Heart right ventricle (tissue), 16 donors: ENCODE data around the gene PROSER1. TPM values are rescaled to one million over a fixed set of nuclear protein-coding genes. Genes with fewer than 3 reads are reported as not detected.

Source experiments
- ATAC-seq, 8 donors: fragments of 200-7000 bp; cut with Tn5 transposase; one replicate each; pipeline ENCODE4 v1.9.1; 2020; ENCODE audit warnings: mild to moderate bottlenecking in 8 of 8, moderate library complexity in 8 of 8, moderate number of reproducible peaks in 1 of 8
- DNase-seq, 2 donors: peaks; one replicate each; pipeline ENCODE4 v3.0.0-alpha.2; 2020
- H3K27ac ChIP-seq, 10 donors: fragments of 200-600 bp; sonication (generic) in 2 of 10; one replicate each; pipeline versions ENCODE4 v1.5.0 to v1.8.0; 2020 to 2022; ENCODE audit warnings: mild to moderate bottlenecking in 3 of 10
- H3K27me3 ChIP-seq, 7 donors: fragments of 200-600 bp; one replicate each; pipeline ENCODE4 v1.8.0; 2021 to 2022; ENCODE audit warnings: mild to moderate bottlenecking in 2 of 7
- H3K36me3 ChIP-seq, 9 donors: fragments of 200-600 bp; sonication (generic) in 1 of 9; one replicate each; pipeline versions ENCODE4 v1.5.0 to v1.8.0; 2020 to 2022; ENCODE audit warnings: mild to moderate bottlenecking in 2 of 9
- H3K4me1 ChIP-seq, 9 donors: fragments of 200-600 bp; sonication (generic) in 1 of 9; one replicate each; pipeline versions ENCODE4 v1.5.0 to v1.8.0; 2020 to 2022; ENCODE audit warnings: mild to moderate bottlenecking in 4 of 9
- H3K4me3 ChIP-seq, 10 donors: fragments of 200-600 bp; sonication (generic) in 2 of 10; one replicate each; pipeline versions ENCODE4 v1.5.0 to v1.8.0; 2020 to 2022; ENCODE audit warnings: mild to moderate bottlenecking in 7 of 10, moderate library complexity in 2 of 10
- H3K9me3 ChIP-seq, 11 donors: fragments of 200-600 bp in 10 of 11; sonication (generic) in 2 of 11; one replicate each; pipeline versions ENCODE4 v1.5.0 to v1.8.0; 2013 to 2022; ENCODE audit warnings: mild to moderate bottlenecking in 2 of 11, control low read depth in 1 of 11, moderate library complexity in 1 of 11
- CTCF ChIP-seq, 9 donors: fragments of 200-600 bp; sonication (generic) in 2 of 9; IDR thresholded peaks; one replicate each; pipeline versions ENCODE4 v1.5.0 to v1.8.0; 2021 to 2022; ENCODE audit warnings: antibody characterized with exemption in 9 of 9, mild to moderate bottlenecking in 5 of 9, moderate library complexity in 1 of 9
- WGBS, 2 donors: extraction: QIAGEN DNeasy Blood & Tissue Kit; methylation state at CpG; one replicate each; pipeline ENCODE4 v1.1.7; 2013; ENCODE audit warnings: inconsistent platforms in 1 of 2; 5-methylcytosine and 5-hydroxymethylcytosine counted together
- intact Hi-C, 10 donors: fragments of 100-400 bp; cut with DNase I; formaldehyde crosslinking; loops; one replicate each; pipeline versions ENCODE4 v1.11.1 to v1.14.2; 2022
- polyA plus RNA-seq, 2 donors: library from polyadenylated mRNA; stranded (reverse); fragments of 200-250 nt; gene quantifications; one replicate each; pipeline ENCODE4 v1.2.3, GENCODE V29; 2013
- total RNA-seq, 10 donors: library from RNA; stranded (reverse); fragmentation: NEBNext Ultra II Directional in 3 of 10; extraction: Animal tissue kit (Norgen Biotek cat#: 25700) in 3 of 10; gene quantifications; one replicate each; pipeline versions ENCODE4 v1.2.1 to v1.2.4, GENCODE V29; 2021 to 2023
- donor health status: Arrhythmogenic right ventricular cardiomyopathy.
- donor health status: ischemic (EF 13 %, LVEDD 7.1; RV severe dilation, severe dysfunction).
- donor health status: healthy with polysubstance abuse.
- donor health status: DM: no; HTN: yes; CAD: no.
- donor health status: DM: no; HTN: no; CAD: no.
- donor health status: ischemic (EF 25% LVEDD 6.9; RV normal size, moderate dysfunction).
- donor health status: ischemic (EF 25% LVEDD 5.7; RV mildly dilated, moderate dysfunction).
- donor health status: healthy.
- donor health status: DM: yes; HTN: yes; CAD: no.
- donor health status: Ischemic cardiomyopathy.
- donor health status: ischemic (EF 35%, LVEDD 5.7; RV mildly dilated, moderate dysfunction).
- donor health status: nonischemic (EF 11% LVEDD 7.7; RV severe dilation, severe dysfunction).
- donor health status: DM: yes; HTN: yes; CAD: no.
- donor health status: PGD.
- donor health status: ischemic (EF 29% LVEDD 5.4; RV normal size, mild dysfunction).
- donor health status: nonischemic (EF 23%, LVEDD 6.1; RV moderate dilation, normal function).

Gene PROSER1
- total and polyA plus RNA-seq, 12 donors, result 5.4 to 22.4 (median 16.7) TPM

GRCh38 chr13:39047560-39047959 lies 9.7 kb upstream of the PROSER1 start:
- Histone ChIP-seq H3K36me3 (peaks cover 0 to 68% (median 0%) of the 10 kb centered on the region in 9 donors), H3K9me3 (no peaks in the 10 kb centered on the region), H3K27ac (no peak overlapping the region), H3K4me1 (peaks cover 0 to 3% (median 0%) of the 10 kb centered on the region in 9 donors), H3K27me3 (no peaks in the 10 kb centered on the region), H3K4me3 (no peak overlapping the region)
- intact Hi-C loops, result loop anchor here in 3 of 10 donors (2.0 to 10.0 kb wide), 3 partner anchors 217 to 633 kb away; no protein-coding TSS in a partner anchor
- TF ChIP-seq CTCF (IDR thresholded peaks at IDR 0.05), result no peak
- DNase-seq (no peak), ATAC-seq (no peak)
- 32 to 41% methylated on average over 2 of the region's 2 CpGs for WGBS, 2 donors

DNA sequence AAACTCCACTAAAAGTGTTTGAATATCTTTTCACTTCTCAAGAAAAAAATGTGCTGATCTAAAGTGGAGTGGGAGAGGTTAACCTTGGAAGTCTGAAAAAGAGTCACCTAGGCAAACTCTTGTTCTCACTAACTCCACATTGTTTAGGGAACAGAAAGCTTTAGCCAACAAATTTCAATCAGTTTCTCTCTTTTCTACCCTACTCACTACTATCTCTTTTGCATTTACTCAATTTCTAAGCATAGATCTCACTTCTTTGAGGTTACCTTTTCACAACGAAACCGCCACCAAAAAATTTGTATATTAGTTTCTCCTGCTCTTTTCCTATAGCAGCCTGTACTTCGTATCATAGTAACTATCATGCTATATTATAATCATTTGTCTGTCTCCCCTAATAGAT lies 6.6 kb upstream of the PROSER1 start:
- 96 to 98% methylated on average over 3 of the region's 3 CpGs for whole genome bisulfite sequencing, 2 donors
- Histone ChIP-seq H3K4me1 (peaks cover 0 to 17% (median 12%) of the 10 kb centered on the region in 9 donors), H3K36me3 (peaks cover 0 to 70% (median 0%) of the 10 kb centered on the region in 9 donors), H3K27ac (no peak overlapping the region), H3K4me3 (no peak overlapping the region), H3K9me3 (no peaks in the 10 kb centered on the region), H3K27me3 (no peaks in the 10 kb centered on the region)
- no peak for TF ChIP-seq CTCF (IDR thresholded peaks at IDR 0.05)
- intact Hi-C loops, result loop anchor here in 2 of 10 donors (10.0 kb wide), 2 partner anchors 220 to 370 kb away; no protein-coding TSS in a partner anchor
- ATAC-seq, result no peak
- DNase-seq, result no peak

DNA sequence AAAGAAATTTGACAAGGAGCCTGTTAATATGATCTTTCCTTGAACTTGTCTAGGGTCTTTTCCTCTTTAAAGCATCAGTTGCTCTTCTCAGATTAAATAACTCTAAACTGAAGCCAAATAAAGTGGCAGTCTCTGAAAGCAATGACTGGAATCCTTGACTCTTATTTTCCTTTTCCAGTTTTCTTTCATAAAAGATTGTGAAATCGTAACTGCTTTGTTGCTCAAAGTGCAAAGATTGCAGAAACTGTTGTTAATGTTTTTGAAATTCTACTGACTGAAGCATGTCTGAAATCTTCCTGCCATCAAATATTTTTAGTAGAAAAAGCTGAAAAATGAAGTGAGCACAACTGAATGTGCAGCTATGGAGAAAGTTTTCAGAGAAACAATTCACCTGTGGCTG lies 2.3 kb upstream of the PROSER1 start:
- WGBS, 2 donors, result 76 to 77% methylated on average over 1 of the region's 1 CpG
- DNase-seq (no peak), ATAC-seq (no peak)
- H3K4me3 ChIP-seq, result peak overlapping the region in 1 of 10 donors; percentile 98
- H3K36me3 ChIP-seq, result peaks cover 0 to 35% (median 0%) of the 10 kb centered on the region in 9 donors
- H3K9me3 ChIP-seq, result no peaks in the 10 kb centered on the region
- no peaks in the 10 kb centered on the region for H3K27me3 ChIP-seq
- intact Hi-C loops, result loop anchor here in 2 of 10 donors (10.0 kb wide), 2 partner anchors 225 to 375 kb away; no protein-coding TSS in a partner anchor
- H3K4me1 ChIP-seq, result peaks cover 0 to 46% (median 42%) of the 10 kb centered on the region in 9 donors
- no peak for TF ChIP-seq CTCF (IDR thresholded peaks at IDR 0.05)
- peak overlapping the region in 1 of 10 donors; percentile 92 for H3K27ac ChIP-seq

GRCh38 chr13:39039041-39039440 lies 1.2 kb upstream of the PROSER1 start:
- H3K36me3 ChIP-seq, result peaks cover 0 to 23% (median 0%) of the 10 kb centered on the region in 9 donors
- 25 to 27% methylated on average over 7 of the region's 7 CpGs for WGBS, 2 donors
- intact Hi-C loops, result no loop called here
- TF ChIP-seq CTCF (IDR thresholded peaks at IDR 0.05), result no peak
- DNase-seq (no peak), ATAC-seq (no peak)
- H3K9me3 ChIP-seq, result no peaks in the 10 kb centered on the region
- peaks cover 0 to 57% (median 51%) of the 10 kb centered on the region in 9 donors for H3K4me1 ChIP-seq
- peak overlapping the region in 7 of 10 donors; percentile 83 to 92 (median 86) for H3K27ac ChIP-seq
- no peaks in the 10 kb centered on the region for H3K27me3 ChIP-seq
- peak overlapping the region in 9 of 10 donors; percentile 77 to 98 (median 93) for H3K4me3 ChIP-seq
